GM18502 (cell line): Measurements from ENCODE around the gene SUMO4.

Source experiments
- ATAC-seq: cut with Tn5 transposase; IDR thresholded peaks from one replicate; pipeline ENCODE4 v1.9.1; 2021; ENCODE audit warnings: mild to moderate bottlenecking; ENCODE audit not compliant: unreplicated experiment, poor library complexity

Gene SUMO4

GRCh38 chr6:149400050-149400449, at the start of gene SUMO4:
Gene SUMO4 (plus strand): TSS chr6:149400262. CDS start chr6:149400392, 130 bp downstream.
- ATAC-seq: no peak

- ATAC-seq: no peak
Observed at GRCh38 chr6:149354009-149354408, 46.1 kb upstream of the SUMO4 start.

GRCh38 chr6:149356081-149356750, 43.8 kb upstream of the SUMO4 start:
- no peak for ATAC-seq

GRCh38 chr6:149357726-149358538, 42.1 kb upstream of the SUMO4 start:
- no peak for ATAC-seq

GRCh38 chr6:149359440-149359839, 40.6 kb upstream of the SUMO4 start:
- ATAC-seq: no peak

- no peak for ATAC-seq
Observed at GRCh38 chr6:149360536-149360935, 39.5 kb upstream of the SUMO4 start.

- ATAC-seq: no peak
Observed at GRCh38 chr6:149362289-149362688, 37.8 kb upstream of the SUMO4 start.

GRCh38 chr6:149363154-149363553, 36.9 kb upstream of the SUMO4 start:
- no peak for ATAC-seq

- ATAC-seq: no peak
Observed at GRCh38 chr6:149364557-149364956, 35.5 kb upstream of the SUMO4 start.

- no peak for ATAC-seq
Observed at GRCh38 chr6:149365197-149365596, 34.9 kb upstream of the SUMO4 start.

GRCh38 chr6:149366267-149366921, 33.7 kb upstream of the SUMO4 start:
- ATAC-seq: no peak

- ATAC-seq: peak; percentile 66
Observed at GRCh38 chr6:149368065-149368464, 32.0 kb upstream of the SUMO4 start.

GRCh38 chr6:149371154-149371553, 28.9 kb upstream of the SUMO4 start:
- no peak for ATAC-seq

GRCh38 chr6:149372062-149372461, 28.0 kb upstream of the SUMO4 start:
- no peak for ATAC-seq

GRCh38 chr6:149373511-149373910, 26.6 kb upstream of the SUMO4 start:
- ATAC-seq: no peak

GRCh38 chr6:149379977-149380376, 20.1 kb upstream of the SUMO4 start:
- ATAC-seq: no peak

- no peak for ATAC-seq
Observed at GRCh38 chr6:149380523-149380922, 19.5 kb upstream of the SUMO4 start.

GRCh38 chr6:149383371-149383770, 16.7 kb upstream of the SUMO4 start:
- no peak for ATAC-seq

- no peak for ATAC-seq
Observed at GRCh38 chr6:149384464-149384863, 15.6 kb upstream of the SUMO4 start.

GRCh38 chr6:149385998-149386646, 13.9 kb upstream of the SUMO4 start:
- ATAC-seq: no peak
